ENCODE measurements around the gene TGDS.

DNA sequence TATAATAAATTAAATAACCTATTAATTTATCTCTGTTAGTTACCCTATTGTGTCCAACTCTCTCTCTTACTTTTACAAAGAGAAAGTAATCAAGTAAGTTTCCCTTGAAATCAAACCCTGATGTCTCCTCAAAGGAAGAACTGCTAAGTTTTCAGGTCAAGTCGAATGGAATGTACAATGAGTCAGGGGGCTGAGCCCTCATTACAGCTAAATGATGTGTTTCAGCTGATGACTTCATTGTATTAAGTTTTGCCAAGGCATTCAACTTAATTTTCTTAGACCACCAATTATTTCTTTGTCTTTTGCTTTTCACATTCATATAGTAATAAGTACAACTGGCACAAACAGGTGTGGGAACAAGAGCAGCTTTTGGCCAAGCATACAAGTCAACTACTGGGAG is 61.8 kb downstream of the TGDS start:
- no peak for TF ChIP-seq POLR2AphosphoS5 (IDR thresholded peaks at IDR 0.05)
- TF ChIP-seq, protein P1, sequence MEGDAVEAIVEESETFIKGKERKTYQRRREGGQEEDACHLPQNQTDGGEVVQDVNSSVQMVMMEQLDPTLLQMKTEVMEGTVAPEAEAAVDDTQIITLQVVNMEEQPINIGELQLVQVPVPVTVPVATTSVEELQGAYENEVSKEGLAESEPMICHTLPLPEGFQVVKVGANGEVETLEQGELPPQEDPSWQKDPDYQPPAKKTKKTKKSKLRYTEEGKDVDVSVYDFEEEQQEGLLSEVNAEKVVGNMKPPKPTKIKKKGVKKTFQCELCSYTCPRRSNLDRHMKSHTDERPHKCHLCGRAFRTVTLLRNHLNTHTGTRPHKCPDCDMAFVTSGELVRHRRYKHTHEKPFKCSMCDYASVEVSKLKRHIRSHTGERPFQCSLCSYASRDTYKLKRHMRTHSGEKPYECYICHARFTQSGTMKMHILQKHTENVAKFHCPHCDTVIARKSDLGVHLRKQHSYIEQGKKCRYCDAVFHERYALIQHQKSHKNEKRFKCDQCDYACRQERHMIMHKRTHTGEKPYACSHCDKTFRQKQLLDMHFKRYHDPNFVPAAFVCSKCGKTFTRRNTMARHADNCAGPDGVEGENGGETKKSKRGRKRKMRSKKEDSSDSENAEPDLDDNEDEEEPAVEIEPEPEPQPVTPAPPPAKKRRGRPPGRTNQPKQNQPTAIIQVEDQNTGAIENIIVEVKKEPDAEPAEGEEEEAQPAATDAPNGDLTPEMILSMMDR (IDR thresholded peaks at IDR 0.05), result no peak
